Ishikawa (cell line): Measurements from ENCODE around the gene CAMTA1.

Experiments used
- CEBPB ChIP-seq: IDR thresholded peaks from 2 replicates; pipeline ENCODE4 v1.6.1; 2012
- EGR1 ChIP-seq: IDR thresholded peaks from 2 replicates; pipeline ENCODE4 v1.6.1; 2012
- EP300 ChIP-seq: IDR thresholded peaks from 2 replicates; pipeline ENCODE4 v1.6.1; 2012; ENCODE audit warnings: borderline replicate concordance
- FOXM1 ChIP-seq: IDR thresholded peaks from 2 replicates; pipeline ENCODE4 v1.6.1; 2012; ENCODE audit warnings: low read depth, borderline replicate concordance
- RAD21 ChIP-seq: IDR thresholded peaks from 2 replicates; pipeline ENCODE4 v1.6.1; 2012; ENCODE audit warnings: low read depth
- TAF1 ChIP-seq: IDR thresholded peaks from 2 replicates; pipeline ENCODE4 v1.6.1; 2012; ENCODE audit warnings: low read depth, mild to moderate bottlenecking
- TCF12 ChIP-seq: IDR thresholded peaks from 2 replicates; pipeline ENCODE4 v1.6.1; 2012; ENCODE audit warnings: low read depth
- YY1 ChIP-seq: IDR thresholded peaks from 2 replicates; pipeline ENCODE4 v1.6.1; 2012; ENCODE audit warnings: low read depth
- ZBTB7A ChIP-seq: IDR thresholded peaks from 2 replicates; pipeline ENCODE4 v1.6.1; 2012; ENCODE audit warnings: low read depth
- TF ChIP-seq, protein P1 (sequence below): IDR thresholded peaks from 2 replicates; pipeline ENCODE4 v1.6.1; 2012

DNA sequence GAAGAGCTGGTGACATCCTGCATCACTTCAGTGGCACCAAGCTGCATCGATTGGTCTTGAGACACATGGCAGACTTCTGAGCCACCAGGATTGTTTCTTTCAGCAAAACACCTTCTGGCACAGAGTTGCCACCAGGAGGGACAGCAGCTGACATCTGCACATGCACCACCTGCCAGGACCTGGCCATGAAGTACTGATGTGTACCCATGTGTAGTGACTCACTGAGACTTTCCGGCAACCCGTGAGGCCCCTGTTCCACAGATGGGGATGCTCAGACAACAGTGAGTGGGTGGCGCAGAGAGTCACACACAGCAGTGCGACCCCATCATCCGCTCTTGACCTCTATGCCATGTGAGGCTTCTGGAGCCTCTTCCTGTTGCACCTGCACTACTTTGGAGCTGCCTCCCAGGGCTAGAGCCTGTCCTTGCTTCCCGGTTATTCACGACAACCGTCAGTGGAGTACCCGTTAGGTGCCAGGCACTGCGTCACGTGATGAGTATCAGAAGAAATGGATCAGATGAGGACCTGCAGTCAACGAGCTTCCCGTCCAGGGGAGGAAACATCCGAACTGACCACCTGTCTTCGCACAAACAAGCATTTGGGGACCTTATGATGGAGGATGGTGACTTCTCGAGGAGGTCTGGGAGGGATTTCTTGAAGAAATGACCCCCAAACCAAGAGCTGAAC is 905.4 kb downstream of the CAMTA1 start:
- TF ChIP-seq, protein P1, sequence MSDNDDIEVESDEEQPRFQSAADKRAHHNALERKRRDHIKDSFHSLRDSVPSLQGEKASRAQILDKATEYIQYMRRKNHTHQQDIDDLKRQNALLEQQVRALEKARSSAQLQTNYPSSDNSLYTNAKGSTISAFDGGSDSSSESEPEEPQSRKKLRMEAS: no peak
- TF ChIP-seq TCF12 (no peak), FOXM1 (no peak), EGR1 (no peak), RAD21 (no peak), YY1 (no peak), EP300 (no peak), CEBPB (no peak), TAF1 (no peak), ZBTB7A (no peak)
